ENCODE measurements around the gene OCSTAMP. TPM values are rescaled to one million over a fixed set of nuclear protein-coding genes. Genes with fewer than 3 reads are reported as not detected.

OCSTAMP gene
- total RNA-seq, 2 experiments from 2014 or later = not detected

DNA sequence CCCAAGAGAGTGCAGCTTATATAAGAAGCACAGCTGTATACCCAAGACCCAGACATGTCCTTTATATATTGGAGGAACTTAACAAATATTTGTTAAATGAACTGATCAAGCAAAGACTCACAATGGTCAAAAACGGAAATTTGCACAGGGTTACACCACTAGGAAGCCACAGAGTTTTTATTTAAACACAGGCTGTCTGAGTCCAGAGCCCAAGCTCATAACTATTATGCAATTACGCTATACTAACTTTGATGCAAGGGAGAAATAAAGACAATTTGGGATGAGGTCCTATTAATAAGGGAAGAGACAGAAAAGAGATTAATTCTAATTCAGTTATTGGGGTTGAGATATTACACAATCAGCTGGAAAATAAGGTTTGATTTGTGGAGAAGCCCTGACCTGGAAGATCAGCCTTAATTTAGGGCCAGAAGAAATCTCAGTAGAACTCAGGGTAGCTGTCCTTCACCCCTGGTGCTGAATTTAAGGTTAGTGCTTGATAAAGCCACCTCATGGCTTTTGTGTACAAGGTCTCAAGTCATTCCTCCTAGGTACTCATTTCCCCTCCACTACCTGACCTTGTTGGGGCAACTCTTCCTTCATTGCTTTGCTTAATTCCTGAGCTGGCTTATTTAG, 26.6 kb downstream of the OCSTAMP start:
- no peaks in the 10 kb centered on the region for H3K9me3 ChIP-seq (ENCODE audit: control insufficient read depth in 1 of 2, insufficient read depth in 1 of 2, low read length in 2 of 2)
- Mint-ChIP-seq H3K27ac (no peak overlapping the region), H3K36me3 (ENCODE audit: low read depth) (no peaks in the 10 kb centered on the region), H3K4me3 (no peak overlapping the region), H3K9me3 (no peaks in the 10 kb centered on the region), H3K4me1 (ENCODE audit: low read depth) (no peaks in the 10 kb centered on the region), H3K27me3 (peaks cover 56% of the 10 kb centered on the region)
- H3K27ac ChIP-seq (ENCODE audit: low read depth in 1 of 2, low read length in 2 of 2) = no peak overlapping the region
- H3K27me3 ChIP-seq (ENCODE audit: control insufficient read depth in 1 of 2, insufficient read depth in 2 of 2, low read length in 2 of 2) = peaks cover 0 to 3% of the 10 kb centered on the region in 2 experiments
- TF ChIP-seq, protein P1, sequence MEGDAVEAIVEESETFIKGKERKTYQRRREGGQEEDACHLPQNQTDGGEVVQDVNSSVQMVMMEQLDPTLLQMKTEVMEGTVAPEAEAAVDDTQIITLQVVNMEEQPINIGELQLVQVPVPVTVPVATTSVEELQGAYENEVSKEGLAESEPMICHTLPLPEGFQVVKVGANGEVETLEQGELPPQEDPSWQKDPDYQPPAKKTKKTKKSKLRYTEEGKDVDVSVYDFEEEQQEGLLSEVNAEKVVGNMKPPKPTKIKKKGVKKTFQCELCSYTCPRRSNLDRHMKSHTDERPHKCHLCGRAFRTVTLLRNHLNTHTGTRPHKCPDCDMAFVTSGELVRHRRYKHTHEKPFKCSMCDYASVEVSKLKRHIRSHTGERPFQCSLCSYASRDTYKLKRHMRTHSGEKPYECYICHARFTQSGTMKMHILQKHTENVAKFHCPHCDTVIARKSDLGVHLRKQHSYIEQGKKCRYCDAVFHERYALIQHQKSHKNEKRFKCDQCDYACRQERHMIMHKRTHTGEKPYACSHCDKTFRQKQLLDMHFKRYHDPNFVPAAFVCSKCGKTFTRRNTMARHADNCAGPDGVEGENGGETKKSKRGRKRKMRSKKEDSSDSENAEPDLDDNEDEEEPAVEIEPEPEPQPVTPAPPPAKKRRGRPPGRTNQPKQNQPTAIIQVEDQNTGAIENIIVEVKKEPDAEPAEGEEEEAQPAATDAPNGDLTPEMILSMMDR (IDR thresholded peaks at IDR 0.05) = no peak
- no peaks in the 10 kb centered on the region for H3K4me1 ChIP-seq (ENCODE audit: insufficient read depth, low read length)
- ChIA-PET CTCF (no interaction called here), POLR2A (interaction anchor here (1.0 kb wide), 1 partner anchor 11 kb away, joined by 3 read pairs; the partner anchor contains the start of gene ZNF334)
- DNase-seq (no peak), ATAC-seq (ENCODE audit: poor library complexity) (no peak)
- no peak overlapping the region for H3K4me3 ChIP-seq (ENCODE audit: low read length)
- no peaks in the 10 kb centered on the region for H3K36me3 ChIP-seq (ENCODE audit: insufficient read depth, low read length)
- intact Hi-C loops (cut with DNase I, micrococcal nuclease) = no loop called here

DNA sequence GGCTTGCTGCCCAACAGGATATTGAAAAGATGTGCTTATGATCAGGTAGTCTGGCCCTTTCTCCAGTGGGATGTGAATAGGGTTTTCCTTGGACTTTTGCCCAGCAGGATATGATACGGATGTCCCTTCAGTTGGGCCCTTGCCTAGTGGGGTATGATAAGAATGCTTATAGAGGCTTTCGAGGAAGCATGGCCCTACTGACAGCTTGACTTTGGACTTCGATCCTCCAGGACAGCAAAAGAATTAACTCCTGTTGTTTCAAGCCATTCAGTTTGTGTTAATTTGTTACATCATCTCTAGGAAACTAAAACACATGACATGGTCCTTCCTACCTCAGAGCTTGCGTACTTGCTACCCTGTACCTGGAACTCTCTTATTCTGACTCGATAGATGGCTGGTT, 27.3 kb downstream of the OCSTAMP start:
- Mint-ChIP-seq H3K9me3 (no peaks in the 10 kb centered on the region), H3K4me3 (no peak overlapping the region), H3K27ac (no peak overlapping the region), H3K4me1 (ENCODE audit: low read depth) (no peaks in the 10 kb centered on the region), H3K36me3 (ENCODE audit: low read depth) (no peaks in the 10 kb centered on the region), H3K27me3 (peaks cover 57% of the 10 kb centered on the region)
- POLR2A ChIA-PET = no interaction called here
- no peak overlapping the region for H3K4me3 ChIP-seq (ENCODE audit: low read length)
- no peaks in the 10 kb centered on the region for H3K4me1 ChIP-seq (ENCODE audit: insufficient read depth, low read length)
- TF ChIP-seq, protein P1 (IDR thresholded peaks at IDR 0.05) = no peak
- no peak for DNase-seq
- intact Hi-C loops (cut with DNase I, micrococcal nuclease) = no loop called here
- ATAC-seq (ENCODE audit: poor library complexity) = no peak
- H3K27ac ChIP-seq (ENCODE audit: low read depth in 1 of 2, low read length in 2 of 2) = no peak overlapping the region
- CTCF ChIA-PET = interaction anchor here (1.8 kb wide), 1 partner anchor 39 kb away, joined by 3 read pairs; no protein-coding TSS in a partner anchor
- no peaks in the 10 kb centered on the region for H3K36me3 ChIP-seq (ENCODE audit: insufficient read depth, low read length)
- H3K9me3 ChIP-seq (ENCODE audit: control insufficient read depth in 1 of 2, insufficient read depth in 1 of 2, low read length in 2 of 2) = no peaks in the 10 kb centered on the region
- H3K27me3 ChIP-seq (ENCODE audit: control insufficient read depth in 1 of 2, insufficient read depth in 2 of 2, low read length in 2 of 2) = peaks cover 0 to 3% of the 10 kb centered on the region in 2 experiments

DNA sequence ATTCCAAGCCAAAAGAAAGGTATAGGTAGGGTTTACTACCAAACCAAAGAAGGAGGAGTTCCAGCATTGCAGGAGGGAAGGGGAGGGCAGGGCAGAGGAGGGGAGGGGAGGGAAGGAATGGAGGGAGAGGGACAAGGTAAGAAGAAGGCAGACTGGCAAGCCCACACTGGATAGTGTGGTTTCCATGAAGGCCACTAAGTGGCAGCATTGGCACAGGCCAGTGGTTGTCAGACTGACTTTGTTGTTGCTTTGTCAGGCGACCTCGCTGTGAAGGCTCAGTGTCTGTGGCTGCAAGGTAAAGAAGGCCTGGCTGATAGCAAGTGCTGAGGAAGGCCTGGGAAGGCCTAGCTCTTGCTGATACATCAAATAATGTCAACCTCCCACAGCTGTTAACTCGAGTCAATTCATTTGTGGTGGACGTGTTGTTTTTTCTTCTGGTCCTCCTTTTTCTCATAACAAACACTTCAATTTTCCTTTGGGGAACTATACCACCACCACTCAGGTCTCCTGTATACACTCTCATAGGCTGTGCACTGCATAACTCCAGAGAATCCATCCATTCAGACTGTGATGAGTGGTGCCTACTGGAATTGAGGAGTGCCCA, 29.4 kb downstream of the OCSTAMP start:
- TF ChIP-seq, protein P1 (IDR thresholded peaks at IDR 0.05) = no peak
- intact Hi-C loops (cut with DNase I, micrococcal nuclease) = loop anchor here in 1 of 2 experiments (2.0 kb wide), 1 partner anchor 162 kb away; no protein-coding TSS in a partner anchor
- H3K27me3 ChIP-seq (ENCODE audit: control insufficient read depth in 1 of 2, insufficient read depth in 2 of 2, low read length in 2 of 2) = peaks cover 0 to 3% of the 10 kb centered on the region in 2 experiments

More for the DNA sequence above, 29.4 kb downstream of the OCSTAMP start:
- no peak overlapping the region for H3K27ac ChIP-seq (ENCODE audit: low read depth in 1 of 2, low read length in 2 of 2)
- no peak overlapping the region for H3K27ac Mint-ChIP-seq
- H3K4me1 Mint-ChIP-seq (ENCODE audit: low read depth) = no peaks in the 10 kb centered on the region
- H3K9me3 Mint-ChIP-seq = no peaks in the 10 kb centered on the region
- peaks cover 48% of the 10 kb centered on the region for H3K27me3 Mint-ChIP-seq
- POLR2A ChIA-PET = no interaction called here
- no peak overlapping the region for H3K4me3 ChIP-seq (ENCODE audit: low read length)
- H3K9me3 ChIP-seq (ENCODE audit: control insufficient read depth in 1 of 2, insufficient read depth in 1 of 2, low read length in 2 of 2) = no peaks in the 10 kb centered on the region
- H3K36me3 ChIP-seq (ENCODE audit: insufficient read depth, low read length) = no peaks in the 10 kb centered on the region
- CTCF ChIA-PET = interaction anchor here (1.8 kb wide), 1 partner anchor 41 kb away, joined by 3 read pairs; no protein-coding TSS in a partner anchor
- ATAC-seq (ENCODE audit: poor library complexity) (no peak), DNase-seq (peak in 8 of 14 experiments; percentile 4 to 59 (median 23))
- H3K36me3 Mint-ChIP-seq (ENCODE audit: low read depth) = no peaks in the 10 kb centered on the region
- H3K4me3 Mint-ChIP-seq = no peak overlapping the region
- H3K4me1 ChIP-seq (ENCODE audit: insufficient read depth, low read length) = no peaks in the 10 kb centered on the region

Measured in CD4-positive, alpha-beta T cell (primary cell).